Spinal cord (tissue), 10 donors: ENCODE data around the gene AMOT. TPM values are rescaled to one million over a fixed set of nuclear protein-coding genes. Genes with fewer than 3 reads are reported as not detected.

Experiments
- DNase-seq, 6 donors: peaks; one replicate each; pipeline versions ENCODE4 v3.0.0 to v3.0.0-alpha.2; 2013 to 2015; ENCODE audit warnings: low spot score in 6 of 6, low read depth in 4 of 6
- H3K27ac ChIP-seq: one replicate; pipeline ENCODE4 v1.5.1; 2013; ENCODE audit warnings: low read depth, low read length, control low read depth
- H3K27me3 ChIP-seq: one replicate; pipeline ENCODE4 v1.6.1; 2013; ENCODE audit warnings: low read length; ENCODE audit not compliant: control insufficient read depth, insufficient read depth
- H3K36me3 ChIP-seq: one replicate; pipeline ENCODE4 v1.6.1; 2013; ENCODE audit warnings: low read length; ENCODE audit not compliant: control insufficient read depth, insufficient read depth
- H3K4me1 ChIP-seq: one replicate; pipeline ENCODE4 v1.6.1; 2013; ENCODE audit warnings: low read length; ENCODE audit not compliant: control insufficient read depth, insufficient read depth
- H3K4me3 ChIP-seq: one replicate; pipeline ENCODE4 v1.5.1; 2013; ENCODE audit warnings: low read depth, low read length, control low read depth
- H3K9me3 ChIP-seq: one replicate; pipeline ENCODE4 v1.6.1; 2013; ENCODE audit warnings: low read length; ENCODE audit not compliant: control insufficient read depth, insufficient read depth
- whole genome bisulfite sequencing: methylation state at CpG from one replicate; pipeline ENCODE4 v1.1.5; 2013; ENCODE audit warnings: missing lambda C conversion rate; ENCODE audit not compliant: insufficient coverage; 5-methylcytosine and 5-hydroxymethylcytosine counted together
- polyA plus RNA-seq, 2 donors: library from polyadenylated mRNA; unstranded; fragments of 120-200 nt; gene quantifications; one replicate each; pipeline ENCODE4 v1.2.1, GENCODE V29; 2013; ENCODE audit not compliant: insufficient read length in 2 of 2
- total RNA-seq, 2 donors: library from RNA; depleted of rRNA in 1 of 2; stranded (reverse); fragments of 120-200 nt in 1 of 2; fragments of >200 nt in 1 of 2; gene quantifications; one replicate each; pipeline versions ENCODE4 v1.2.3 to v1.2.4, GENCODE V29; 2013 to 2014
- donor health status: healthy.

The AMOT gene
- total and polyA plus RNA-seq, 4 donors = 17.6 to 42.2 (median 24.8) TPM

DNA sequence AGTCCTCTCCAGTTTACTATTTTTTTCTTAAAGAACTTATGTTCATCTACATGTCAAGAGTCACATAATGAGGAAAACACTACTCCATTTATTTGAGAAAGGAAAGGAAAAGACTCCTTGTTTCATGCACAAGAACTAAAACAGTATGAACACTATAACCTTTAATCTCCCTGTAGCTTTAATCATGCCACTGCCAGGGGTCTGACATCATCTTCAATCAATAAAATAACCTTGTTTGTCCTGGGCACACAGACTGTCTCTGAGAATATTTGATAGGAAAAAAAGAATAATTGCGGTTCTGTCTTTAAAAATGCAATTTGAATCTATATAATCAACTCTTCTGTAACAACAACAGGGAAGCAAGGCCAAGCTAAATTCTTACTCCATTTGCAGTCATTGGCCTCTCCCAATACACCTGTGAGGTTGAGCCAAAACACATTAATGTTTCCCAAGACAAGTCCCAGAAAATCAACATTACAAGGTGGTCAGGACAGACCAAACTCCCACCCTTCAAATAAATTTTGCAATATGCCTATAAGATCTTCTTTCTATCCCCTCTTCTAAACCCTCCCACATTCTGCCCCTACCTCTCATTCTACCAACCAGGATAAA is 13.2 kb downstream of the AMOT start:
- Histone ChIP-seq H3K27ac (no peak overlapping the region), H3K27me3 (peaks cover 8% of the 10 kb centered on the region), H3K4me1 (no peaks in the 10 kb centered on the region), H3K36me3 (no peaks in the 10 kb centered on the region), H3K4me3 (no peak overlapping the region), H3K9me3 (no peaks in the 10 kb centered on the region)
- no peak for DNase-seq
- no CpG with 5 or more reads among the region's 1 CpG for WGBS

DNA sequence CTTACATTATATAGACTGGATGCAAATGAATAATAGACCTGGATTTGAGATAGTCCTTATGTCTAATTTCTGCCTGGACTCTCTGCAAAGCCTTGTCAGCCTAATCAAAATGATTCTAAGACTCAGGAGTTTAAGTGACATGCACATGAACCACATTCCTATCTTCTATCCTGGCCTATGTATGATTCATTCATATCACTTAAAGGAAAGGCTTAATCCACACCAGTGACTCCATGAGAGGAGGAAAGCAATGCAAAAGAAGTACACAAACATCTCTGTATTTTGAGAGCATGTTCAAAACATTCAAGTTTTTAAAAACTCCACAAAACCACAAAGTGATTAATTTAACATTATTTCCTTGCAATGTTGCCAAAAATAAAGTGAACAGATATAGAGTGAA is 14.6 kb downstream of the AMOT start:
- H3K27ac ChIP-seq = no peak overlapping the region
- H3K36me3 ChIP-seq = no peaks in the 10 kb centered on the region
- no peaks in the 10 kb centered on the region for H3K4me1 ChIP-seq
- H3K9me3 ChIP-seq = no peaks in the 10 kb centered on the region
- H3K27me3 ChIP-seq = peaks cover 6% of the 10 kb centered on the region
- no peak overlapping the region for H3K4me3 ChIP-seq
- DNase-seq = no peak

DNA sequence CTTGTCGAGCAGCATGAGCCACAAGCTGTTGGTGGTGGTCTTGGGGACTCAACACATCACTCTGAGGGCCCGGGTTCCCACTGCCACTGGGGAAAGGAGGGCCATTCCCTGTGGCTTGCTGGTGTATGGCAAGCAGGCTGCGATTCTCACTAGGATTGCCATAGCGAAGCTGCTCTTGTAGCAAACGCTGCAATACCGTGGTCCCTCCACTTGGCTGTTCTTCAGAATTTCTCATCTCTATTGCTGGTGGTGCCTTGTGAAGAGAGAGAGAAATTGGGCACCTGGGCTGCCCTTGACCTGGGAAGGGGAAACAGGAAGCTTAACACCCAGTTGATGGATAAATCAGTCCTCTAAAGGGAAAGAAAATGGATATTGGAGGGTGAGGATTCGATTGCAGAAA is 17.7 kb downstream of the AMOT start:
- peaks cover 5% of the 10 kb centered on the region for H3K27me3 ChIP-seq
- H3K4me1 ChIP-seq = peaks cover 11% of the 10 kb centered on the region
- no peaks in the 10 kb centered on the region for H3K36me3 ChIP-seq
- no peak for DNase-seq
- H3K4me3 ChIP-seq = no peak overlapping the region
- no peak overlapping the region for H3K27ac ChIP-seq
- no peaks in the 10 kb centered on the region for H3K9me3 ChIP-seq
- 69% methylated on average over 7 of the region's 7 CpGs for WGBS

DNA sequence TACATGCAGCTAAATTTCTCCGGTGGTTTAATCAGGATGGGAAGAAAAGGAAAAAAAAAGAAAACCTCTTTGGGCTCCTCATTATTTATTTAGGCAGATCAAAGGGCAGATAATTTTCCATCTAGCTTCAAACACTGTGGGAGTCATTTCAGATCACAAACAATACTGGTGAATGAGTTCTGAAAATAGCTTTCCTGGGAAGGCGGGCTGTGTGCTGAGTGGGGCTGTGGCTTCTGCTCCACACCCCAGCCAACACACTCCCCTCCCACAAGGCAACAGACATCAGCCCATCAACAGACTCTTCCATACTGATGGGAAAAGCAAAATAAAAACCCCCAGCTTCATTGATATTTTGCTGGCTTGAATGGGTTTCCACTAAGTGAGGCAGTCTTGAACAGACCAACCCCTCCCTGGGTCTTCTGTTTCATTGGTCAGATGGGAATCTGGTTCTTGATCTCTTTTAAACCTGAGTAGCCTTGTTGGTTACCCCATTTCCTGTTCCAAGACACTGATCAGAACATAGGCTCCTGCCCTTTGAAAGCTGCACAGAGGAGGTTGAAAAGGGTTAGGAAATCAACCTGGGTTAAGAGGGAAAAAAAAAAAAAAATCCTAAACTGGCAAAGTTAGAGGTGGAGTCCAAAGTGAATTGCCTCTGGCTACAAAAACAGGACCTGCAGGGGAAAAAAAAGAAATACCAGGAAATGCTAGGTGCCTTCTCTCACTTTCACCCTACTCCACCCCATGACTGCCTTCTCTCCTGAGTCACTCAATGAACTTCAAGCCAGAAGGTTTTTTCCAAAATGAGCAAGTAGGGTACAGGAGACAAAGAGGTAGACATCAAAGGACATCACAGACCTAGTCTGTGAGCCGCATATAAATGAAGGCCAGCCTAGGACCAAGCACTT is 20.0 kb downstream of the AMOT start:
- no peak overlapping the region for H3K27ac ChIP-seq
- H3K4me3 ChIP-seq = no peak overlapping the region
- H3K27me3 ChIP-seq = peaks cover 4% of the 10 kb centered on the region
- peaks cover 11% of the 10 kb centered on the region for H3K4me1 ChIP-seq
- WGBS = 100% methylated on average over 1 of the region's 3 CpGs
- no peaks in the 10 kb centered on the region for H3K36me3 ChIP-seq
- no peak for DNase-seq
- no peaks in the 10 kb centered on the region for H3K9me3 ChIP-seq

- no peaks in the 10 kb centered on the region for H3K36me3 ChIP-seq
- peaks cover 8% of the 10 kb centered on the region for H3K27me3 ChIP-seq
- H3K4me3 ChIP-seq = no peak overlapping the region
- no peaks in the 10 kb centered on the region for H3K9me3 ChIP-seq
- no peak for DNase-seq
- H3K4me1 ChIP-seq = peaks cover 11% of the 10 kb centered on the region
- no peak overlapping the region for H3K27ac ChIP-seq
- 71% methylated on average over 1 of the region's 1 CpG for WGBS
These were observed 20.8 kb downstream of the AMOT start for GRCh38 chrX:112819813-112820212.

- no peak overlapping the region for H3K4me3 ChIP-seq
These were observed 21.5 kb downstream of the AMOT start for GRCh38 chrX:112819008-112819640.

GRCh38 chrX:112818114-112819007 is 22.3 kb downstream of the AMOT start:
- DNase-seq = peak in 1 of 6 donors; percentile 58
- H3K36me3 ChIP-seq = no peaks in the 10 kb centered on the region
- H3K9me3 ChIP-seq = no peaks in the 10 kb centered on the region
- peaks cover 8% of the 10 kb centered on the region for H3K27me3 ChIP-seq
- 44% methylated on average over 7 of the region's 11 CpGs for WGBS
- H3K27ac ChIP-seq = no peak overlapping the region
- no peak overlapping the region for H3K4me3 ChIP-seq
- peaks cover 11% of the 10 kb centered on the region for H3K4me1 ChIP-seq

More at GRCh38 chrX:112819008-112819640, 21.5 kb downstream of the AMOT start:
- Histone ChIP-seq H3K4me1 (peaks cover 11% of the 10 kb centered on the region), H3K27ac (no peak overlapping the region), H3K36me3 (no peaks in the 10 kb centered on the region), H3K27me3 (peaks cover 8% of the 10 kb centered on the region), H3K9me3 (no peaks in the 10 kb centered on the region)
- peak in 1 of 6 donors; percentile 17 for DNase-seq
- 37% methylated on average over 2 of the region's 2 CpGs for WGBS

DNA sequence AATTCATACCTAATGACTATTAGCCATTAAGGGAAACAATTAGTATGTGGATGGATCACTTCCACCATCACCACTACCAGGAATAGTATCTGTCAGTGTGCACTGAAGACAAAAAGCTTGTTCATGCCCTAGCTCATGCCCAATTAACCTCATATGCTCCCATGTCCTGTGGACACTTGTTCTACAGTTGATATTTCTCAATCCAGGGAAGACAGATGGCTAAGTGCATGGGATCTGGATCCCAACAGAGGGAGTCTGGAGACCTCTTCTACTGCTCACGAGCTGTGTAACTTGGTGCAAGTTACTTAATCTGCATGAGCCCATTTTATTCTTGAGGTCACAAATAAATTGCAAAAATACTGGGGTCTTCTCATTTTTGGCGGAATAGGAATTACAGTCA is 23.7 kb downstream of the AMOT start:
- Histone ChIP-seq H3K27me3 (peaks cover 8% of the 10 kb centered on the region), H3K4me1 (peaks cover 11% of the 10 kb centered on the region)
- WGBS = 20% methylated on average over 1 of the region's 2 CpGs

DNA sequence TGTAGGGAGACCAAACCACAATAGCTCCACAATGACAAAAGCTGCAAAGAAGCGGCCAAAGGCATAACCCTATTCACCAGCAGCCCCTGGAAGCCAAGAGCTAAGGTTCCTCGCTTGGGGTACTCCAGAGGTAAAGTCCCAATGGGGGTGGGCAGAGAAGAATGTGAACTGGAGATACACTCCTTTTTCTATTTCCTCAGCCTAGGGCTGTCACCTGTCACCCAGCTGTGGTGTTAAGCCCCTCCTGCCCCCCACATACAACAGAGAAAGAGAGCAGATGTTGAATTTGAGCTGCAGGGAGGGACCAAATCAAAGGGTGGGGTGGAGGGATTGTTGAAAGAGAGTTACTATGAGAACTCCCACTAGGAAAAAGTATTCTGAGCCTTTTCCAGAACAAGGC is 26.1 kb downstream of the AMOT start:
- no peak overlapping the region for H3K4me3 ChIP-seq
- no peak for DNase-seq
- peaks cover 17% of the 10 kb centered on the region for H3K27me3 ChIP-seq
- no CpG with 5 or more reads among the region's 2 CpGs for WGBS
- no peaks in the 10 kb centered on the region for H3K9me3 ChIP-seq
- H3K36me3 ChIP-seq = no peaks in the 10 kb centered on the region
- H3K4me1 ChIP-seq = peaks cover 11% of the 10 kb centered on the region
- H3K27ac ChIP-seq = no peak overlapping the region

More for the DNA sequence above, 23.7 kb downstream of the AMOT start:
- Histone ChIP-seq H3K4me3 (no peak overlapping the region), H3K9me3 (no peaks in the 10 kb centered on the region), H3K36me3 (no peaks in the 10 kb centered on the region), H3K27ac (no peak overlapping the region)
- DNase-seq = peak in 1 of 6 donors; percentile 8
